Progenitor cell of endocrine pancreas (in vitro differentiated cells): ENCODE data around the gene EVC2. TPM values are rescaled to one million over a fixed set of nuclear protein-coding genes. Genes with fewer than 3 reads are reported as not detected.
A peak's percentile ranks its signal among the peaks of the same experiment; 100 is the strongest.

Experiments used
- DNase-seq: peaks from one replicate; pipeline ENCODE4 v3.0.0; 2021; ENCODE audit warnings: low spot score; ENCODE audit not compliant: unreplicated experiment
- H3K27ac Mint-ChIP-seq: 2 replicates; pipeline ENCODE4 v1.8.0; 2021; ENCODE audit warnings: mild to moderate bottlenecking, moderate library complexity, mixed read lengths
- H3K27me3 Mint-ChIP-seq: 2 replicates; pipeline ENCODE4 v1.8.0; 2021; ENCODE audit warnings: mixed read lengths
- H3K36me3 Mint-ChIP-seq: 2 replicates; pipeline ENCODE4 v1.8.0; 2022; ENCODE audit warnings: mixed read lengths; ENCODE audit not compliant: insufficient read depth
- H3K4me1 Mint-ChIP-seq: 2 replicates; pipeline ENCODE4 v1.8.0; 2021; ENCODE audit warnings: low read depth, mixed read lengths
- H3K4me3 Mint-ChIP-seq: 2 replicates; pipeline ENCODE4 v1.8.0; 2021; ENCODE audit warnings: low read depth, mild to moderate bottlenecking, moderate library complexity, mixed read lengths
- H3K9me3 Mint-ChIP-seq: 2 replicates; pipeline ENCODE4 v1.8.0; 2021; ENCODE audit warnings: low read depth, mixed read lengths
- CTCF ChIP-seq: fragments of 200-600 bp; sonication (generic); IDR thresholded peaks from one replicate; pipeline ENCODE4 v1.5.0; 2021; ENCODE audit warnings: antibody characterized with exemption, mild to moderate bottlenecking; ENCODE audit not compliant: unreplicated experiment
- long read RNA-seq: library from polyadenylated mRNA; unstranded; transcript quantifications from one replicate; pipeline ENCODE4 v2.0.0, GENCODE V29; 2020
- total RNA-seq: library from RNA; stranded (reverse); gene quantifications from 2 replicates; pipeline ENCODE4 v1.2.1, GENCODE V29; 2021

The EVC2 gene
- 14.1 and 14.4 TPM in 2 replicates for total RNA-seq
- long read RNA-seq, partial matches to known transcripts = 18 of 24 reads
- long read RNA-seq, other reads (novel, unspliced or antisense) = 6 of 24 reads

- H3K9me3 Mint-ChIP-seq = peaks cover 10% of the 10 kb centered on the region
- DNase-seq = peak; percentile 55
- peaks cover 23% of the 10 kb centered on the region for H3K4me1 Mint-ChIP-seq
- peaks cover 18% of the 10 kb centered on the region for H3K36me3 Mint-ChIP-seq
- no peaks in the 10 kb centered on the region for H3K27me3 Mint-ChIP-seq
- no peak for TF ChIP-seq CTCF
- peak within 1 kb of the TSS; percentile 83 for H3K27ac Mint-ChIP-seq
- H3K4me3 Mint-ChIP-seq = peak within 1 kb of the TSS; percentile 78
These were observed at the start of gene EVC2 for GRCh38 chr4:5708449-5709206. EVC2 (minus strand) TSS chr4:5708559; CDS start chr4:5708513, 46 bp downstream.

GRCh38 chr4:5757954-5758353 lies 49.6 kb upstream of the EVC2 start:
- H3K36me3 Mint-ChIP-seq = peaks cover 21% of the 10 kb centered on the region
- H3K4me3 Mint-ChIP-seq = no peak overlapping the region
- no peak for DNase-seq
- H3K27me3 Mint-ChIP-seq = no peaks in the 10 kb centered on the region
- peaks cover 5% of the 10 kb centered on the region for H3K4me1 Mint-ChIP-seq
- TF ChIP-seq CTCF = no peak
- H3K9me3 Mint-ChIP-seq = no peaks in the 10 kb centered on the region
- no peak overlapping the region for H3K27ac Mint-ChIP-seq

GRCh38 chr4:5757536-5757935 lies 49.2 kb upstream of the EVC2 start:
- no peaks in the 10 kb centered on the region for H3K9me3 Mint-ChIP-seq
- no peak overlapping the region for H3K4me3 Mint-ChIP-seq
- H3K27ac Mint-ChIP-seq = no peak overlapping the region
- peaks cover 21% of the 10 kb centered on the region for H3K36me3 Mint-ChIP-seq
- TF ChIP-seq CTCF = no peak
- peaks cover 5% of the 10 kb centered on the region for H3K4me1 Mint-ChIP-seq
- DNase-seq = no peak
- no peaks in the 10 kb centered on the region for H3K27me3 Mint-ChIP-seq

- H3K27ac Mint-ChIP-seq = no peak overlapping the region
- no peaks in the 10 kb centered on the region for H3K9me3 Mint-ChIP-seq
- H3K27me3 Mint-ChIP-seq = no peaks in the 10 kb centered on the region
- no peak for DNase-seq
- peaks cover 21% of the 10 kb centered on the region for H3K36me3 Mint-ChIP-seq
- H3K4me1 Mint-ChIP-seq = peaks cover 5% of the 10 kb centered on the region
- TF ChIP-seq CTCF = no peak
- no peak overlapping the region for H3K4me3 Mint-ChIP-seq
These were observed 48.7 kb upstream of the EVC2 start for GRCh38 chr4:5757091-5757490.

- Mint-ChIP-seq H3K27ac (no peak overlapping the region), H3K9me3 (no peaks in the 10 kb centered on the region), H3K36me3 (peaks cover 19% of the 10 kb centered on the region), H3K4me3 (no peak overlapping the region), H3K27me3 (no peaks in the 10 kb centered on the region), H3K4me1 (peaks cover 5% of the 10 kb centered on the region)
- DNase-seq = no peak
- TF ChIP-seq CTCF = no peak
These were observed 47.9 kb upstream of the EVC2 start for GRCh38 chr4:5756271-5756670.
